HG03175 (cell line): ENCODE data around the gene KCTD16.

Experiments used
- ATAC-seq: cut with Tn5 transposase; IDR thresholded peaks from one replicate; pipeline ENCODE4 v1.9.1; 2021; ENCODE audit warnings: mild to moderate bottlenecking, moderate library complexity; ENCODE audit not compliant: unreplicated experiment

Gene KCTD16

DNA sequence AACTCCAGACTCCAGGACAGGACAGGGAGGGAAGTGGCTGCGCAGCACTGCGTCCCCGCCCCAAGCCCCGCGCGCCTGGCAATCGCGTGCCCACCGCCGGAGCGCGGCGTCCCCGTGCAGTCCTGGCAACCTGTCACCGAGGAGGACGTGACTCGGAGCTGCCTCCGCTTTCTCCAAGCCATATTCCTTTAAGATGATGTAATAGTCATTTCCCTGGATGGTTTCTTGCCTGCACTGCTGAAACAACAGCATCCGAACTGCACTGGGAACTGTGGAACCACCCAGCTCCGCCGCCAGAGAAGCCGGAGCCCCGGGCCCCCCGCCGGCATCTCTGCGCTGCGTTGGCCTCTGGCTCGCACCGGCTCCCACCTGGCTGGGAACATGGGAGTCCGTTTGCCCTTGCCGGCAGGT is 34.5 kb downstream of the KCTD16 start:
- ATAC-seq: no peak

DNA sequence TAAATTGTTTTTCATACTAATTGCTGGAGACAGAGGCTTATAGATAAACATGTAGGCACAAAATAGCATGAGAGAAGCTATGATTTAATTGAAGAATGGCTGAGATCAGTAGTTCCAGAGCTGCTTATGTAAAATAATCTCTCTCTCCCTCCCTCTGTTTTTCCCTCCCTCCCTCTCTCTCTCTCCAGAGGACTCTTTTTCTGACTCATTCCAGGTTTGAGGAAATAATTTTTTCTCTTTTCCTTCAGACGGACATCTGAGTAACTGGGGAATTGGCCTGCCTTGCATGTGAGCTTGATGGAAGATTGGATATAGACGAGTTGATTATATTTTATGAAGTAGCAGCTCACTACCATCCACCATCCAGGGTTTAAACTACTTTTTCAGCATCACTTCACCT is 35.5 kb downstream of the KCTD16 start:
- no peak for ATAC-seq

DNA sequence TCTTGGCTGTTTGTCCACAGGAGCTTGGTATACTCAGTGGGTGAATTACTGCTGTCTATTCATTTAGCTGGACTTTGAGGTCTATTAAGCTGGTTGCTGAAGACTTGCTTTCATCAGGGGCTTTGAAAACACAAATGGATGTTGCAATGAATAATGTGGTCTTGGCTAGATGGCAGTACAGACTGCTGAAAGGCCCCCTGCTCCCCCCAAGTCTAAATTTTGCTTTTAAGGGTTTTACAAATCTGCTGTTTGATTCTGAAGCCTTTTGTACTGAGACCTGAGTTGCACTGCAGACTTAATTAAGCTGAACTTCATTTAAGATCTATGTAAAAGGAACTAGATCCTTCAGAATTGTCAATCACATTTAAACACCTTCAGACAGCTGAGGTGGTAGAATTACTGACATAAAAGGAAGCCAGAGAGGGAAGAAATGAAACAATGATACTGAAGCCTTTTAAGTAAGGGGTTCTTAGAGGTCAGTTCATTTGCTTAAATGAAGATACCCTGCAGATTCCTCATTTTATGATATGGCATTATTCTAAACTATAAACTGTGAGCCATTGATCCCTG is 37.3 kb downstream of the KCTD16 start:
- no peak for ATAC-seq

DNA sequence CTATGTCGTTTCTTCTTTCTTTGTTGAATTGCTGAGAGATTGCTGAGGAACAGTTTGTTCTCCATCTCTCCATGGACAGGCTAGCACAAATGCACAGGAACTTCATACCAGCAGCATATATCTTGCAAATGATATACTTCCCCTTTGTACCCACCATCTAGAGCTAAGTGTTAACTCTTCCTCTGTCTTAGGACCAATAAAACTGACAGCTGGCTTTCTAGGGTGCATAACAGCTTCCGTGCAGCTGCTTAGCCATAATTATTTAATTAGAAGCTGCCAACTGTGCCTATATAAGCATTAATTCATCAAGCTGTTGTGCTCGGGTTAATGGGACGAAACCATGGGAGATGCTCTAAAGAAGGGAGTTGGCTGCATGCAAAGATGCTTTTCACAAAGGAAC is 38.7 kb downstream of the KCTD16 start:
- ATAC-seq: no peak

DNA sequence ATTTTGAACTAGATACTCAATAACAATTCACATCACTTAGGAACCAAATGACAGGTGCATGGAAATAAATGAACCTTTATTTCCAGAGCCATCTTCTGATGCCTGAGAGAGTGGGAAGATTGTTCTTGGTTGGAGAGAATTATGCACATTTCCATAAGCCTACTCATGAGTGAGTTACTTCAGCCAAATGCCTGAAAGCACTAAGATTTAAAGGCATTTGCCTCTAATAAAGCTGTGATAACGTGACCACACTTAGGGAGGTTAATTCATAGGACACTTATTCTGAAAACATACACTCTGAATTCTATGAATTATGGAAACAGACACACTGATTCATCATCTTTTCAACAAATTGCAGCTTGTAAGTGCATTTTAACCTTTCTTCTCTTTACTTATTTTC is 40.0 kb downstream of the KCTD16 start:
- ATAC-seq: no peak

DNA sequence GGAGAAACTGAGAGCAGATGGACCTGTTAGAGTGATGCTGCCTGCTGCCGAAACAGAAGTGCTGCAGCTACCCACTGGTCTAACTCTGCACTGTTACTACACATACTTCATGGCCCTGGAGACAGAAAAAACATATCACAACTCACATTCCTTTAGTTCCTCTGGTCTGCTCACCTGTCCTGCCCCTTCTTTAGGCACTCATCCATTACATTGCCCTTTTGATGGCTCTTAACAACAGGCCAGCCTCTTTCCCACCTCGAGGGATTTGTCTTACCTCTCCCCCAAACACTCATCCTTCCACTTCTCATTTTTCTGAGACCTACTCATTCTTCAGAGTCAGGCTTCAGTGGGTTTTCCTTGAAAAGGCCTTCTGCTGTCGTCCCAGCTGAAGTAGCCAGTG is 49.2 kb downstream of the KCTD16 start:
- ATAC-seq: no peak

DNA sequence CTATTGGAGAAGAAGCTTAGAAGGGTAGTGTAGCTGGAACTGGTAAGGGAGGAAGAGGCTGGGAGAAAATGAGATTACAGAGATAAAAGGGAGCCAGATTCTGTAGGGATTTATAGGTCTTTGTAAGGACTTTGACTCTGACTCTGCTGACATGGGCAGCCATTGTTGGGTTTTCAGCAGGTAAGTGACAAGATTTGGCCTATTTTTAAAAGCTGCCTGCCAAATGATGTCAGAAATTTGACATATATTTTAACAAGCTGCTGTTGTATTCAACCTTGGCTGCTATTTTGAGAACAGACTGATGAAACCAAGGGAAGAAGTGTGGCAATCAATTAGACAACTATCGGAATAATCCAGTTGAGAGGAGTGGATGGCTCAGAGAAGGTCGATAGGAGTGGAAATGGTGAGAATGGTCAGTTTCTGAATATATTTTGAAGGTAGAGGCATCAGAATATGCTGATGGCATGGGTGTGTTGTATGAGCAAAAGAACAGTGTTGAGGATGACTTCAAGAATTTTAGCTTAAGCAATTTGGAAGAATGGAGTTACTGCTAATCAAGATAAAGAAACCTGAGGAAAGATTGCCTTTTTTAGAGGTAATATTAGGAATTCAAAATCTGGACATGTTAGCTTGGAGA is 56.8 kb downstream of the KCTD16 start:
- ATAC-seq: no peak

DNA sequence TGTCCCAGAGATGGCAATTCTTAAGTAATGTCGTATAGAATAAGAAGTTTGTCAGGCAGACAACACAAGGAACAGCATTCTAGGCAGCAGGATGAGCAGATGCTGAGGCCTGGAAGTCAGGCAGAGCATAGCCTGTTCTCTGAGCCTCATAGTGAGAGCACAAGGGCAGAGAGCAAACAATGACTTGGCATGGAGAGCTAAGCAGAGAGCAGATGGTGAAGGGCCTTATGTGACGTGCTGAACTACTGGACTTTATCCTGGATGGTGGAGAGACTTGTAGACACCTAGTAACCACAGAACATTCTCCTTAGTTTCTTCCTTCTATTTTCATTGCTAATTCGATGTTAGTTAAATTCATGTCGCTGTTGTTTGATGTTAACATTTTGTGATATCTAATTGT is 60.1 kb downstream of the KCTD16 start:
- no peak for ATAC-seq

DNA sequence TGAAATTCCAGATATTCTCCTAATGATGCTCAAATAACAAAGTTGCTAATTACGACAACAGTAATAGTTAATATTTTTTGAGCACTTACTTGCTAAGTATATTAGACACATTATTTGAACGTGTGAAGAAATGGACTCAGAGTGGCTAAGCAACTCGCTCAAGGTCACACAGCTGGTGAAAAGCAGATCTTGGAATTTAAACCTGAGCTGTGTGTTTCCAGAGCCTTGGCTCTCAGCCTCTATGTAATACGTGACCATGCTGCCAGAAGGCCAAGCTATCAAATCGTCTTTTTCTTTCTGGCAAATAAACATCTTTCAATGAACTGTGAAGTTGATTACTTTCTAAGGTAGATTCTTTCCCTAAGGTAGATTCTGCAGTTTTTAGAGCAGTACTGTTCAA is 61.6 kb downstream of the KCTD16 start:
- ATAC-seq: no peak

DNA sequence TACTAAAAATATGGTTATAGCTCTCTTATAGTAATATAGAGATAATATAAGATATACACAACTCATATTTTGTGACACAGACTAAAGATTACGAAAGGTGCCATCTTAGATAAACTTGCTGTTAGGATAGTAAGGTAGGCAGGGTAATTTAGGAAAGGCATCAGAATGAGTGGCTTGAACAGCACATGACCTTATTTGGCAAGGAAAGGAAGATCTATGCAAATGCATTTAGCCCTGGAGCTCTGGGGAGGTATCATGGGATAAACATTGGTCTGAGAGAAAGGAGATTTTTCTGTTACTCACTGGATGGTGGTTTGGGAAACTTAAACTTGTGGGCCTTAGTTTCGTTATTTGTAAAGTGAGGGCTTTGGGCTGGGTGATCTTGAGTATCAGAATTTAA is 65.8 kb downstream of the KCTD16 start:
- ATAC-seq: no peak

DNA sequence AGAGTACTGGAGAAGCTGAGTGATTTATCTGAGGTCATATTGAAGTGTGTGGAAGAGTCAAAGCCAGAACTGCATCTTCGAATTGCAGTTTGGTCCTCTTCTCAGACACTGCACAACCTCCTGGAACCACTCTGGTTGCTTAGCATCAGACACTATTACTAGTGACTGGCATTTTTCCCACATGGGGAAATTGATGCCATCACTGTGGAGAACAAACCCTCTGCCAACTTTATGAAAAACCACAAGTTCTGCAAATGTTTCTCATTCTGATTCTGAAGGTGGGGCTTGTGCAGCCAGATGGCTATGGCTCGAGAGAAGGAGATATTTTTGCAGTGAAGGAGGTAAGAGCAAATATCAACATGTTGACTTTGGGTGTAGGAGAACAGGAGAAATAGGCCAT is 67.2 kb downstream of the KCTD16 start:
- no peak for ATAC-seq

DNA sequence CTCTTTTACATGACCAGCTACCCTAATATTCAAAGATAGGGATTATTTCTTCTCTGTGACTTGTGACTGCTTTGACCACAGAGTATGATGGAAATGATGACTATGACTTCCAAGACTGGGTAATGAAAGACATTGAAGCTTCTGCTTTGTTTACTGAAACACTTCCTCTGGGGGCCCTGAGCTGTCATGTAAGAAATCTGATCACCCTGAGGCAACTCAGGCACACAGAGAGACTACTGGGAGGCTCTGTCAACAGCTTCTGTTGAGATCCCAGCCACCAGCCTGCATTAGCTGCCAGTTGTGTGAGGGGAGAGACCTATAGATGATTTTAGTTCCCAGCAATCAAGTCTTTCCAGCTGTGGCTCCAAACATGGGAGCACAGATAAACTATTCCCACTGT is 76.5 kb downstream of the KCTD16 start:
- ATAC-seq: no peak

DNA sequence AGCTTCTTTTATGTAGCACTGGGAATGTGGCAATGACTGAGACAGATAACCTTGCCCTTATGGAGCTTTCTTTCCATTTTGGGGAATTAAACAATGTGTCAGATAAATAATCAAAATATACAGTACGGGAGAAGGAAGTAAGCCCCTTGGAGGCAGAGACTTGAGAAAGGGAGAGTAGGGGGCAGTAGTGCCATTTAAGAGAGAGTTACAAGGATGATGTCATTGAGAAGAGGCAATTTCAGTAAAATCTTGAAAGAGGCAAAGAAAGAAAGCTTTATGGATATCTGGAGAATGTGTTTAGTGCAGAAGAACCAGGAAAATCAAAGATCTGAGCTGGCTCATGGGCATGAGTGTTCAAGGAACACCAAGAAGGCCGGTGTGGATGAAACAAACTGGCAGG is 77.3 kb downstream of the KCTD16 start:
- ATAC-seq: no peak

DNA sequence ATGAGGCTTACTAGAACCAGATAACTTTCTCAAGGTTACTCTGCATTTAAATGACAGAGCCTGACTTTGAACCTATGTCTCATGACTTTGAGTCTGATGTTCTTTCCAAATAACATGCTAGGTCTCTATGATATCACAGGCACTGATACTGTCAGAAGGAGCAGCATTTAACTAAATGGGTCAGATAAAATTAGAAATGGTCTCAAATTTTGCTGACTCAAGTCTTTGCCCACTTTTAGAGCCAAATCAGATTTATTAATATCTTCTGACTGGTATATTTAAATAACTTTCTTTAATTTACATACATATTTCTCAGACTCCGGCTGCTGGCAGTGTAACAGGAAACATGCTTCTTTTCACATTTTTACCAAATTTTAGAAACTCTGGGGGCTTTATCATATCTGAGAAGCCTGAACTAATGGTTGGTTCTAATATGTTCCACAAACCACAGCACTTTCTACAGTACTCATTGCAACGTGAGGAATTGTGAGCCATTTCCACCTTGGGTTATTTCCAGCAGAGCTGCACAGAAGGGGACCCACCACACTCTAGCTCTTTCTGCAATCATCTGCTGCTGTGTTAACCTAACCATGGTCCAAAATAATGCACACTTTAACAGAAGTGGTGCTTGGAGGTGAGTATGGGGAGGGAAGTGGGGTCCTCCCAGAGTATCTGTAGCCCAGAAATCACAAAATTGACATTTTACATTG is 79.2 kb downstream of the KCTD16 start:
- no peak for ATAC-seq

DNA sequence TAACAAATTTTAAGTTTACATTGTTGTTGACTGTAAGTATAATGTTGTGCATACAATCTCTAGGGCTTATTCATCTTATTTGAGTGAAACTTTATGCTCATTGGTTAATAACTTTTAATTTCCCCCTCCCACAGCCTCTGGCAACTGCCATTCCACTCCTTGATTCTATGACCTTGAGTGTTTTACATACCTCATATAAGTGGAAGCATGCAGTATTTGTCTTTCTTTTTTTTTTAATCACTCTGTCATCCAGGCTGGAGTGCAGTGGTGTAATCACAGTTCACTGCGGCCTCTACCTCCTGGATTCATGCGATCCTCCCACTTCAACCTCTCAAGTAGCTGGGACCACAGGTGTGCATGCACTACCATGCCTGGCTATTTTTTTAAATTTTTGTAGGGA is 83.9 kb downstream of the KCTD16 start:
- ATAC-seq: no peak

DNA sequence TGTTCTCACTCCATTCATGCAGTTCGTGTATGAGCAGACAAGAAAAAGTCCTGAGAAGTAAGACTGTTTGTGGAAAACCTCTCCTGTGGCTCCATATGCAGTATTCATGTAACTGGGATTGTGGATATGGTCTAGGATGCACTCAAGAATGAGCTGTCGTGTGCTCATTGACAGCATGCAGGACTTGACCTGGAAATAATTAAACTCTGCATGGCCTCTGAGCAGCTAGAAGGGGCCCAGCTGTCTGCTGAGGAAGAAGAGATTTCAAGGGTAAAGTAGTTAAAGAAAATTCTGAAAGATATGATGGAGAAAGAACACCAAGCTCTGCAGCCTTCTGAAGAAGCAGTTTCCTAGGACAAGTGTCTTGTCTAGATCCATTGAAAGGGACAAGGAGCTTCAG is 89.4 kb downstream of the KCTD16 start:
- no peak for ATAC-seq

DNA sequence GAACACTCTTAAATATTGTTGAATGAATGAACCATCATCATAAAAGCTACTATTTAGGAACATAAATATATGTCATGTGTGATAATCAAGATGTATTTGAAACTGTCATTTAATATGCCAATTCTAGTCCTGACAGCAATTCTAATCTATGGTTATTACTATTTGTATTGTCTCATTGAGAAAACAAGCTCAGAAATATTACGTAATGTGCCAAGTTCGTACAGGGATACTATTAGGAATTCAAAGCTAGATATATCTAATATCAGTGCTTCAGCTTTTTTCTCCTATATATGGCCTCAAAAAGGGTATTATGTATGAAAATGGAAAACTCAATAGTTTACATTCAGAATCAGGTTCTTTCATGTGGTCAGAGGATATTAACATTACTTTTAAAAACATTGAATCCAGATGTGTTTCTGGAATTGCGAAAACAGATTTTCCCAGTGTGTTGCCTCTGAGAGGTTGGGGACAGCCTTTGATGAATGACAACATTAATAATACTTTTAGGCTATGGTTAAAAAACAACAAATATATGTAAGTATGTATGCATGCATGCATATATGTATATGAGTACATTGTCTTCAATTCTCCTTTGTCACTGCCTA is 95.1 kb downstream of the KCTD16 start:
- ATAC-seq: no peak

DNA sequence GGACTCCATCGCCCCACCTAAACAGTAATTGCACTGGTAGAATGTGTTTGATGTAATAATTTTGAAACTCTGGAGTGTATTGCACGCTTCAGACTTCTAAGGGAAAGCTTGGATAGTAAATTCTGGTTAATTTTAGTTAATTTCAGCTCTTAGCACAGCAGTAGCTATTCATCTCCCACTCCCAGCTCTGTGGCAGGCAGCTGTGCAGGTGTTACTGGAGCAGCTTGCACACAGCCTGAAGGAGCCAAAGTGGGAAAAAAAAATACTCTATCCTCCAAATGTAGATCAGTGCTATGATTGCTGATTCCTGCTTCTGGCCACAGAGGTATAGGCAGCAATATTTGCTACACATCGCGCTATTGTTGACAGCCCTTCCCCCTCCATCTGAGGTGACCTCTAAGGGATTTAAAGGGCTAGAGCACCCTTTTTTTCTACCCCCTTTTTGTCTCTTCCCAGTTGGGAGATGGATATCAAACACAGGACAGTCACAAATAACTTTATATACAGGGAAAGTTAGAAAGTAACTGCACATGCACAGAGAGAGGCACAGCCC is 97.4 kb downstream of the KCTD16 start:
- ATAC-seq: no peak

DNA sequence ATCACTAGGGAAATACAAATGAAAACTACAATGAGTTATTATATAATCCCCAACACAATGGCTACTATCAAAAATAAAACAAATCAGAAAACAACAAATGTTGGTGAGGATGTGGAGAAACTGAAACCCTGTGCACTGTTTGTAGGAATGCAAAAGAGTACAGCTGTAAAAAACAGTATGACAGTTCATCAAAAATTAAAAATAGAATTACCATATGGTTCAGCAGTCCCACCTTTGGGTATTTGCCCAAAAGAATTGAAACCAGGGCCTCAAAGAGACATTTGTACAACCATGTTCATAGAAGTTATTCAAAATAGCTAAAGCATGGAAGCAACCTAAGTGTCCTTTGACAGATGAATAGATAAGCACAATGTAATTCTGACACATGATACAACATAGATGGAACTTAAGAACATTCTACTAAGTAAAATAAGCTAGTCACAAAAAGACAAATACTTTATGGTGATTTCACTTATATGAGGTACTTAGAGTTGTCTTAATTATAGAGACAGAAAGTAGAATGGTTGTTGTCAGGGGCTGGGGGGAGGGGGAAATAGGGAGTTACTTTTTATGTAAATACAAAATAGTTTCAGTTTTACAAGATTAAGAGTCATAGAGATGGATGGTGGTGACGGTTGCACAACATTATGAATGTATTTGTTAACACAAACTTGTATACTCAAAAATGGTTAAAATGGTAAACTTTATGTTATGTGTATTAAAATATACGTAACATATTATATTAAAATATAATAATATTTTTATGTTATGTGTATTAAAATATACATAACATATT is 102.8 kb downstream of the KCTD16 start:
- ATAC-seq: no peak

DNA sequence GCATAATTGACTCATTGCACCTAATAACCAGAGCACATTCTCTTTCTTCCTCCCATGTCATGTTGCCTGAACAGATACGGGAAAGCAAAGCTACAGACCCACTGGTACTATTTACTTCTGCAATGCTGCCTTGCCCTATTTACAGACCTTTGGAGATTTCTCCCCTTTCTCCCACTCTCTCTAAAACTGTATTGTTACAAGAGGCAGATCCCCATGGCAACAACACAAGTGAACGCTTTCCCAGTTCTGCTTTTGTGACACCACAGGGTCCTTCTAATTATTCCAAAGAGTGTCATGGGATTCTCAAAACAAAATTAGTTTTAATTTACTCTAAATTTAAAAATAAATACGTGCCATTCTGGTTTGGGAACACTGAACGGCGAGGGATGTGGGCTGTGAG is 104.7 kb downstream of the KCTD16 start:
- no peak for ATAC-seq
